HUES64 (cell line): ENCODE results near the gene PPIL3.

Experiments
- H3K27ac ChIP-seq: 2 replicates; pipeline ENCODE4 v1.7.0; 2013; ENCODE audit warnings: low read depth, low read length, inconsistent platforms
- H3K27me3 ChIP-seq: 2 replicates; pipeline ENCODE4 v1.6.1; 2013; ENCODE audit warnings: mild to moderate bottlenecking, low read length; ENCODE audit not compliant: insufficient read depth
- H3K36me3 ChIP-seq: 2 replicates; pipeline ENCODE4 v1.6.1; 2013; ENCODE audit warnings: mild to moderate bottlenecking, low read length; ENCODE audit not compliant: insufficient read depth
- H3K4me1 ChIP-seq: 2 replicates; pipeline ENCODE4 v1.6.1; 2013; ENCODE audit warnings: mild to moderate bottlenecking, low read length, moderate library complexity; ENCODE audit not compliant: insufficient read depth
- H3K4me3 ChIP-seq: 2 replicates; pipeline ENCODE4 v1.5.1; 2013; ENCODE audit warnings: mild to moderate bottlenecking, low read length, moderate library complexity
- H3K9ac ChIP-seq: 2 replicates; pipeline ENCODE4 v1.6.1; 2013; ENCODE audit warnings: mild to moderate bottlenecking, low read depth, low read length
- H3K9me3 ChIP-seq: 2 replicates; pipeline ENCODE4 v1.6.1; 2013; ENCODE audit warnings: low read depth, low read length; ENCODE audit not compliant: insufficient read depth
- WGBS: fragments of 150-250, 120-280 bp; methylation state at CpG from one replicate; pipeline ENCODE4 v1.1.7; 2013; ENCODE audit warnings: missing lambda C conversion rate; 5-methylcytosine and 5-hydroxymethylcytosine counted together

The PPIL3 gene

DNA sequence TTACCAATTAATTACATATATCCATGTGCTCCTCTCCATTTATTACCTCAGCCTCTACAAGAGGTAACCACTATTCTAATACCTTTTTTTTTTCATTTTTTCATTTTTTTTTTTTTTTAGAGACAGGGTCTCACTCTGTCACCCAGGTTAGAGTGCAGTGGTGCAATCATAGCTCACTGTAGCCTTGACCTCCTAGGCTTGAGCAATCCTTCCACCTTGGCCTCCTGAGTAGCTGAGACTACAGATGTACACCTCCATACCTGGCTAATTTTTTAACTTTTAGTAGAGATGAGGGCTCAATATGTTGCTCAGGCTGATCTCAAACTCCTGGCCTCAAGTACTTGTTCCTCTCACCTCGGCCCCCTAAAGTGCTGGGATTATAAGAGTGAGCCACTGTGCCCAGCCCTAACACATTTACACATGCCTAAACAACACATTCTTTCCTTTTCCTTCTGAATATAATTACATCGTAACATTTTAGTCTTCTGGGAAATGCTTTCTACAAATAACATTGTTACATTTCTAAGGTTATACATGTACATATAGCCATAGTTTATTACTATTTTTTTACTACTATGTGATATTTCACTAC is 10.5 kb downstream of the PPIL3 start:
- 100% methylated on average over 2 of the region's 2 CpGs for WGBS
- no peaks in the 10 kb centered on the region for H3K9me3 ChIP-seq
- H3K27me3 ChIP-seq: no peaks in the 10 kb centered on the region
- no peak overlapping the region for H3K9ac ChIP-seq
- H3K27ac ChIP-seq: no peak overlapping the region
- peaks cover 85% of the 10 kb centered on the region for H3K36me3 ChIP-seq
- no peak overlapping the region for H3K4me3 ChIP-seq
- no peaks in the 10 kb centered on the region for H3K4me1 ChIP-seq

GRCh38 chr2:200877443-200877842 is 11.4 kb downstream of the PPIL3 start:
- Histone ChIP-seq H3K27me3 (no peaks in the 10 kb centered on the region), H3K9ac (no peak overlapping the region), H3K27ac (no peak overlapping the region), H3K36me3 (peaks cover 84% of the 10 kb centered on the region), H3K9me3 (no peaks in the 10 kb centered on the region), H3K4me3 (no peak overlapping the region), H3K4me1 (no peaks in the 10 kb centered on the region)

GRCh38 chr2:200873560-200873959 is 15.3 kb downstream of the PPIL3 start:
- WGBS: 97% methylated on average over 6 of the region's 6 CpGs
- Histone ChIP-seq H3K36me3 (peaks cover 65% of the 10 kb centered on the region), H3K27me3 (no peaks in the 10 kb centered on the region), H3K27ac (no peak overlapping the region), H3K9ac (no peak overlapping the region), H3K4me3 (no peak overlapping the region), H3K9me3 (no peaks in the 10 kb centered on the region), H3K4me1 (no peaks in the 10 kb centered on the region)

DNA sequence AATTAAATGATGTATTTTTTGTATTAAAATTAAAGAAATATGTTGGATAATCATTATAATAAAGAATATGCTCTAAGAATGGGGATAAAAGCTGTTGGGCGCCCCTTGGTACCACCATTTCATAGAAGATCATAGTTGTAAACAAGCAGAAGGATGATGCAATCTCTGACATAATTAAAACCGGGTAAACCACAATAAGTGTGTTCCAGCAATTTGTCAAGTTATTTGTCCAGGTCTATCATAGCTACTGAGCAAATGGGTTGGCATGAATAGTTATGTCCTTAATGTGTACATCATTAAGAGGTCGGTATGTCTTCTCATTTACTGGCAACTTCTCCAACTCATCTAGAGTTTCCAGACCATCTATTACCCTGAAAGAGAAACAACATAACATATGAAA is 17.7 kb downstream of the PPIL3 start:
- no peaks in the 10 kb centered on the region for H3K4me1 ChIP-seq
- H3K9me3 ChIP-seq: no peaks in the 10 kb centered on the region
- no peaks in the 10 kb centered on the region for H3K27me3 ChIP-seq
- no peak overlapping the region for H3K9ac ChIP-seq
- H3K4me3 ChIP-seq: no peak overlapping the region
- H3K27ac ChIP-seq: no peak overlapping the region
- WGBS: 96% methylated on average over 3 of the region's 3 CpGs
- peaks cover 42% of the 10 kb centered on the region for H3K36me3 ChIP-seq

DNA sequence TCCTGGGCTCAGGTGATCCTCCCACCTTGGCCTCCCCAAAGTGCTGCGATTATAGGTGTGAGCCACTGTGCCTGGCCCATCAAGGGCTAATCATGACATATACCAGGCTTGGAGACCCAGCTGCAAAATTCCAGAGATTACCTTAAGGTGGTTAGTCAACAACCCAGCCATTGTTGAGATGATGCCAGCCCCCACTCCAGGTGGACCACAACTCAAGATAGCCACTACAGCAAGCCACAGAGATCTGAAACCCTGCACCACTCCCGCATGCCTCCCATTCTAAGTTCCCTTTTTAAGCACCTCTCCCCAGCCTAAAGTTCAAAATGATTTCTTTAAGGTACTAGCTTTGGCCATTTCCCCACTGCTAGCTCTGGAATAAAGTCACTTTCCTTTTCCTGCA is 19.9 kb downstream of the PPIL3 start:
- H3K9ac ChIP-seq: no peak overlapping the region

GRCh38 chr2:200864176-200865034 is 24.5 kb downstream of the PPIL3 start, which contains the start of gene CLK1:
TSS of gene CLK1 (minus strand) at chr2:200864658. CDS start at chr2:200861862, 2,796 bp downstream.
- Histone ChIP-seq H3K9ac (peak within 1 kb of the TSS; percentile 94), H3K36me3 (peaks cover 24% of the 10 kb centered on the region), H3K9me3 (no peaks in the 10 kb centered on the region), H3K27me3 (no peaks in the 10 kb centered on the region), H3K27ac (peak within 1 kb of the TSS; percentile 93), H3K4me1 (peaks cover 16% of the 10 kb centered on the region), H3K4me3 (peak within 1 kb of the TSS; percentile 76)
- WGBS: 2% methylated on average over 89 of the region's 89 CpGs

More for the DNA sequence above, 19.9 kb downstream of the PPIL3 start:
- H3K9me3 ChIP-seq: no peaks in the 10 kb centered on the region
- peaks cover 24% of the 10 kb centered on the region for H3K36me3 ChIP-seq
- no peaks in the 10 kb centered on the region for H3K27me3 ChIP-seq
- H3K27ac ChIP-seq: no peak overlapping the region
- 96% methylated on average over 2 of the region's 2 CpGs for WGBS
- no peaks in the 10 kb centered on the region; the same call in 1 of the 2 replicates for H3K4me1 ChIP-seq
- no peak overlapping the region for H3K4me3 ChIP-seq

- Histone ChIP-seq H3K9me3 (no peaks in the 10 kb centered on the region), H3K36me3 (peaks cover 30% of the 10 kb centered on the region), H3K4me3 (peak overlapping the region; percentile 76), H3K27me3 (no peaks in the 10 kb centered on the region), H3K27ac (peak overlapping the region; percentile 93), H3K4me1 (peaks cover 16% of the 10 kb centered on the region), H3K9ac (peak overlapping the region; percentile 94)
- under 1% methylated on average over 19 of the region's 19 CpGs for WGBS
These were observed 25.1 kb downstream of the PPIL3 start for GRCh38 chr2:200863782-200864175.

DNA sequence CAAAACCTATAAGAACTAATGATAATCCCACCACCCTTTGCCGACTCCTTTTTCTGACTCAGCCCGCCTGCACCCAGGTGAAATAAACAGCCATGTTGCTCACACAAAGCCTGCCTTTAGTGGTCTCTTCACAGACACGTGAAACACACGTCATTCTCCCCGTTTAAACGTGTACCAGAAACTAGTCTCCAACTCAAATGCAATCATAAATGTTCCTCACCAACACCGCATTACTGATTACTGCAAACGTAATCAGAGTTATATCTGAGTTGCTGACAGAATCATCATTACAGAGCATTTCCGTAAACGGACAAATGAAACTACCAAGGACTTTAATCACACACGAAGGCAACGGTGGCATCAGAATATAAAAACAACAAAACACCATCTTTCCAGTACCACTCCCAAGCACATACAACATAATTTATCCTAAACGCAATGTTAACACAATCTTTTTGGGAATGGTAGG is 26.3 kb downstream of the PPIL3 start:
- H3K9ac ChIP-seq: peak overlapping the region; percentile 94
- H3K27me3 ChIP-seq: no peaks in the 10 kb centered on the region
- peak overlapping the region; percentile 76 for H3K4me3 ChIP-seq
- H3K36me3 ChIP-seq: peaks cover 42% of the 10 kb centered on the region
- 2% methylated on average over 13 of the region's 13 CpGs for WGBS
- H3K27ac ChIP-seq: peak overlapping the region; percentile 0; the same call in 1 of the 2 replicates
- no peaks in the 10 kb centered on the region for H3K9me3 ChIP-seq
- peaks cover 16% of the 10 kb centered on the region for H3K4me1 ChIP-seq

GRCh38 chr2:200861617-200862155 is 27.2 kb downstream of the PPIL3 start:
- Histone ChIP-seq H3K4me1 (peaks cover 16% of the 10 kb centered on the region), H3K4me3 (peak overlapping the region; percentile 76), H3K36me3 (peaks cover 51% of the 10 kb centered on the region), H3K9ac (no peak overlapping the region), H3K27ac (0 out of 2 replicates have a peak overlapping the region, but pooled peaks have one; percentile 6), H3K27me3 (no peaks in the 10 kb centered on the region), H3K9me3 (no peaks in the 10 kb centered on the region)
- WGBS: 39% methylated on average over 4 of the region's 4 CpGs

DNA sequence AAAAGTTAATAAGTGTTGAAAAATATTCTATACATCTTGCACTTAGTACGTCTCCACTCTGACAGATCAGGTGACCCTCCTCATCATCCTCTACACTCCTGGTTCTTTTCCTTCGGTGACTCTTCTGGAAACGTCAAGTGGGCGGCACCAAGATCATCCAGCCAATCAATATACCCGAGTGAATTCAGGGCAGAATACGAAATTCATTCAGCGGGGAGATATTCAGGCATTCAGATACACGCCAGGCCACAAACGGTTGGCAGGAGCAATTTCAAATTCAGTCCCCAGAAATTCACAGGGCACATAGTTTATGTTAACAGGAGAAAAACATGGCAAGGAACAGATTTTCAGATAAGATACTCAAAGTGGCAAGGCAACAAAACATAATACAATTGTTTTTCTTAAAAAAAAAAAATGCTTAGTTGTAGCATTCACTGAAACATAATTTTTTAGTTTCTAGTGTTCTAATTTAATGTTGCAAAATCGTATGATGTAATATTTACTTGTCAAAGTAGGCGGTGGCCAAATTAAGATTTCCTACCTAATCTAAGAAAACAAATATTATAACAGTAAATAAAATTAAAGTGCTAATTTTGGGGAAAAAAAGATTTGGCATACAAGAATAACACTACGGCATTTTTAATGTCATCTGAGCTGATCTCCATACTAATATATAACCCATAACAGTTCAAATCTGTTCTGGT is 28.6 kb downstream of the PPIL3 start:
- H3K27ac ChIP-seq: no peak overlapping the region
- no peak overlapping the region for H3K9ac ChIP-seq
- WGBS: 90% methylated on average over 9 of the region's 12 CpGs
- H3K27me3 ChIP-seq: no peaks in the 10 kb centered on the region
- peaks cover 66% of the 10 kb centered on the region for H3K36me3 ChIP-seq
- no peak overlapping the region for H3K4me3 ChIP-seq
- H3K9me3 ChIP-seq: no peaks in the 10 kb centered on the region
- peaks cover 16% of the 10 kb centered on the region for H3K4me1 ChIP-seq

- H3K36me3 ChIP-seq: peaks cover 100% of the 10 kb centered on the region
- H3K4me1 ChIP-seq: peaks cover 14% of the 10 kb centered on the region
- WGBS: 97% methylated on average over 8 of the region's 8 CpGs
- no peak overlapping the region for H3K9ac ChIP-seq
- H3K27me3 ChIP-seq: no peaks in the 10 kb centered on the region
- H3K27ac ChIP-seq: no peak overlapping the region
- H3K4me3 ChIP-seq: no peak overlapping the region
- H3K9me3 ChIP-seq: no peaks in the 10 kb centered on the region
These were observed 32.1 kb downstream of the PPIL3 start for GRCh38 chr2:200856806-200857205.
